ENCODE measurements around the gene TNFAIP8L1. TPM values are rescaled to one million over a fixed set of nuclear protein-coding genes. Genes with fewer than 3 reads are reported as not detected.

The TNFAIP8L1 gene
- total RNA-seq, 2 donors from 2014 or later, result 4.0 to 6.2 TPM

DNA sequence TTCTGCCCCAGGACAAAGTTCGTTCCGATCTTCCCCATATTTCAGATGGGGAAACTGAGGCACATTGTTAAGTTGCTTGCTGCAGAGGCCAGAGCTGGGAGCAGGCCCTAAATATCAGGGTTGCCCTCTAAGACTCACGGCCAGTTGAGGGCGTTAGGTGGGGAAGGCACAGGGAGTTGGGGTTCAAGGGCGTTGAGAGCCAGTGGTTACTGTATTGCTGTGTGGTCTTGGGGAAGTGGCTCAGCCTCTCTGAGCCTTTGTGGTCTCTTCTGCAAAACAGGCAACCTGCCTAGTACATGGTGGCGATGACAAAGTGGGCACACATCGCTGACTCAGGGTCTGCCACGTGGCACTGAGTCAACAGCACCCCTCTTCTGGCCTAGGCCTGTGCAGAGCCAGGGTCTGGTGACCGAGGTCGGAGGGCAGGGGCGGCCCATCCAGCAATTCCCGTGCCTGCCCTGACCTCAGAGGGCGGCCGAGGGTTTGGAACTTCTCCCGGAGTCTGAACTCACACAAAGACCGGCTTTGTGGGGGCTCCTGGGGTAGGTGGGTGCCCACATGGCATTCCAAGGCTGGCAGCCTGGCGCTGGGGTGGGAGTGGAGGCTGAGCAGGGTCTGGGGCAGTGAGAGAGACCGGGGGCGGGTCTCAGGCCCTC lies 10.2 kb downstream of the TNFAIP8L1 start:
- intact Hi-C loops (cut with DNase I), result no loop called here
- H3K27ac ChIP-seq, result no peak overlapping the region
- WGBS, result 82% methylated on average over 19 of the region's 19 CpGs
- no peak for DNase-seq (ENCODE audit: low spot score)
- TF ChIP-seq CTCF (IDR thresholded peaks at IDR 0.05), result no peak
- TF ChIP-seq POLR2A (IDR thresholded peaks at IDR 0.05), result no peak
- no peak for TF ChIP-seq POLR2AphosphoS5 (IDR thresholded peaks at IDR 0.05)
- H3K9me3 ChIP-seq, result no peaks in the 10 kb centered on the region
- no peaks in the 10 kb centered on the region for H3K4me1 ChIP-seq (replicated peaks)
- no peaks in the 10 kb centered on the region for H3K27me3 ChIP-seq (replicated peaks; ENCODE audit: insufficient read depth)
- H3K4me3 ChIP-seq, result no peak overlapping the region
- H3K36me3 ChIP-seq, result no peaks in the 10 kb centered on the region

DNA sequence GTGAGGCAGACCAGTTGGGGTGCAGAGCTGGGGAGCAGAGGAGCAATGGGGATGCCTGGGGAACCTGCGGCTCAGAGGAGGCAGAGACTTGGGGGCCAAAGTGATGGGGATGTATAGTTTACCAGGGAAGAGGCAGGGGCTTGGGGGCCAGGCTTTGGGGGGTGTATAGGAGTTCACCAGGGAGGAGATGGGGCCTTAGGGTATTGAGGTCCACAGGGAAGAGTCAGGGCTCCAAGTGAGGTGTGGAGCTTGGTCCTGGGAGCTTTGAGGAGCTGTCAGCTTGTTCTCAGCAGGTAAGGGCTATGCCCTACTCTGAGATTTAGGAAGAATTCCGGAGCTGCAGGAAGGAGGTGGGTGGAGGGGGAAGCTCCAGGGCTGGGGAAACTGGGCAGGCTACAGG lies 10.8 kb downstream of the TNFAIP8L1 start:
- Histone ChIP-seq H3K4me3 (no peak overlapping the region), H3K4me1 (replicated peaks) (no peaks in the 10 kb centered on the region), H3K36me3 (peaks cover 0 to 6% of the 10 kb centered on the region in 2 donors), H3K9me3 (no peaks in the 10 kb centered on the region), H3K27me3 (replicated peaks; ENCODE audit: insufficient read depth) (no peaks in the 10 kb centered on the region), H3K27ac (no peak overlapping the region)
- DNase-seq (ENCODE audit: low spot score), result no peak
- TF ChIP-seq CTCF (IDR thresholded peaks at IDR 0.05), result no peak
- TF ChIP-seq POLR2AphosphoS5 (IDR thresholded peaks at IDR 0.05), result no peak
- no peak for TF ChIP-seq POLR2A (IDR thresholded peaks at IDR 0.05)
- intact Hi-C loops (cut with DNase I), result no loop called here
- WGBS, result 74% methylated on average over 2 of the region's 2 CpGs

- no peaks in the 10 kb centered on the region for H3K27me3 ChIP-seq (replicated peaks; ENCODE audit: insufficient read depth)
- H3K27ac ChIP-seq, result no peak overlapping the region
- H3K36me3 ChIP-seq, result peaks cover 2 to 6% of the 10 kb centered on the region in 2 donors
- no peak overlapping the region for H3K4me3 ChIP-seq
- no peak for DNase-seq (ENCODE audit: low spot score)
- H3K4me1 ChIP-seq (replicated peaks), result no peaks in the 10 kb centered on the region
- intact Hi-C loops (cut with DNase I), result no loop called here
- no peak for TF ChIP-seq POLR2AphosphoS5 (IDR thresholded peaks at IDR 0.05)
- no peak for TF ChIP-seq CTCF (IDR thresholded peaks at IDR 0.05)
- TF ChIP-seq POLR2A (IDR thresholded peaks at IDR 0.05), result no peak
- no peaks in the 10 kb centered on the region for H3K9me3 ChIP-seq
- WGBS, result 95% methylated on average over 39 of the region's 44 CpGs
These were observed 12.8 kb downstream of the TNFAIP8L1 start for GRCh38 chr19:4652075-4652474.

DNA sequence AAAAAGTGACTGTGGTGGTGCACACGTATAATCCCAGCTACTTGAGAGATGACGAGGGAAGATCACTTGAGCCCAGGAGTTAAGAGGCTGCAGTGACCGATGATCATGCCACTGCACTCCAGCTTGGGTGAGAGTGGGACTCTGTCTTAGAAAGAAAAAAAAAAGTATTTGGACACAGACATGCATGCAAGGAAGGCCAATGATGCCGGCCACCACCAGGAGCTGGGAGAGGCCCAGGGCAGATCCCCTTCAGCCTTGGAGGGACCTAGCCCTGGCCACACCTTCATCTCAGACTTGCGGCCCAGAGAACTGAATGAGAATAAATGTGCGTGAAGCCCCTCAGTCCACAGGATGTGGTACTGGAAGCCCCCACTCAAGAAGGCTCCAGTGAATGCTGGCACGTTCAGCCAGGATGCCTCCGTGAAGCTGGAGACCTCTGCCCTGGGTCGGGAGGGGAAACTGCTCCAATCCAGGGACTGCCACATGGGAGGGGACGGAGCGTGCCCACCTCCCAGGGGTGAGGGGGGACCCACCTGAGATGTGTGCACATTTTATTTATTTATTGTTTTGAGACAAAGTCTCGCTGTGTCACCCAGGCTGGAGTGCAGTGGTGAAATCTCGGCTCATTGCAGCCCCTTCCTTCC lies 14.6 kb downstream of the TNFAIP8L1 start:
- TF ChIP-seq POLR2A (IDR thresholded peaks at IDR 0.05) (no peak), CTCF (IDR thresholded peaks at IDR 0.05) (no peak), POLR2AphosphoS5 (IDR thresholded peaks at IDR 0.05) (no peak)
- H3K27me3 ChIP-seq (replicated peaks; ENCODE audit: insufficient read depth), result no peaks in the 10 kb centered on the region
- DNase-seq (ENCODE audit: low spot score), result no peak
- no peak overlapping the region for H3K27ac ChIP-seq
- H3K36me3 ChIP-seq, result peaks cover 7 to 20% of the 10 kb centered on the region in 2 donors
- H3K4me3 ChIP-seq, result no peak overlapping the region
- H3K9me3 ChIP-seq, result no peaks in the 10 kb centered on the region
- intact Hi-C loops (cut with DNase I), result no loop called here
- H3K4me1 ChIP-seq (replicated peaks), result no peaks in the 10 kb centered on the region
- 87% methylated on average over 12 of the region's 13 CpGs for WGBS
